Measurements from ENCODE around the gene PAK6.

DNA sequence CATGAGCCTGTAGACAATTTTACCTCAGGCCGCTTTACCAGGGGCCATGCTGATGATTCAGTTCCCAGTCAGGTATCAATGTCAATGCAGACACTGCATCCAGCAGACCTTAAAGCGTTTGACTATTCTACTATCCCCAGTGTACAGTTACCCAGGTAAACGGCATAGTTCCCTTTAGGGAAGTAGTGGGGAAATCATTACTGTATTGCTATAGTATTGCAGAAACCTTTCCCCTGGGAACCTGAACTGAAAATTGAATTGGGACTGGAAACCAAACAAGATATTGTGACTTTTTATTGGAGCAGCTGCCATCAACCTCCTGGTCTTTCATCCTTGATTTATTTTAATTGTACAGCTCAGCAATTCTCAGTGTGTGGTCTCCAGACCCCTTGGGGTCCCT, 78.1 kb downstream of the PAK6 start:
- TF ChIP-seq, protein P1, sequence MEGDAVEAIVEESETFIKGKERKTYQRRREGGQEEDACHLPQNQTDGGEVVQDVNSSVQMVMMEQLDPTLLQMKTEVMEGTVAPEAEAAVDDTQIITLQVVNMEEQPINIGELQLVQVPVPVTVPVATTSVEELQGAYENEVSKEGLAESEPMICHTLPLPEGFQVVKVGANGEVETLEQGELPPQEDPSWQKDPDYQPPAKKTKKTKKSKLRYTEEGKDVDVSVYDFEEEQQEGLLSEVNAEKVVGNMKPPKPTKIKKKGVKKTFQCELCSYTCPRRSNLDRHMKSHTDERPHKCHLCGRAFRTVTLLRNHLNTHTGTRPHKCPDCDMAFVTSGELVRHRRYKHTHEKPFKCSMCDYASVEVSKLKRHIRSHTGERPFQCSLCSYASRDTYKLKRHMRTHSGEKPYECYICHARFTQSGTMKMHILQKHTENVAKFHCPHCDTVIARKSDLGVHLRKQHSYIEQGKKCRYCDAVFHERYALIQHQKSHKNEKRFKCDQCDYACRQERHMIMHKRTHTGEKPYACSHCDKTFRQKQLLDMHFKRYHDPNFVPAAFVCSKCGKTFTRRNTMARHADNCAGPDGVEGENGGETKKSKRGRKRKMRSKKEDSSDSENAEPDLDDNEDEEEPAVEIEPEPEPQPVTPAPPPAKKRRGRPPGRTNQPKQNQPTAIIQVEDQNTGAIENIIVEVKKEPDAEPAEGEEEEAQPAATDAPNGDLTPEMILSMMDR (conservative IDR thresholded peaks at IDR 0.05; ENCODE audit: low read depth, low read length): no peak
- TF ChIP-seq EZH2 (IDR thresholded peaks at IDR 0.05; ENCODE audit: borderline replicate concordance, low read depth, low read length, poor library complexity, severe bottlenecking): no peak
